NB4 (cell line): ENCODE measurements around the gene IL23R.
"Not testable (repeated sequence)": the region's sequence is repeated elsewhere in the genome, so short reads cannot be mapped to it uniquely, and the experiment has no call there.

Source experiments
- DNase-seq: peaks from one replicate; pipeline ENCODE4 v3.0.0; 2010; ENCODE audit warnings: low read depth
- H3K4me3 ChIP-seq: one replicate; pipeline ENCODE4 v1.5.1; 2011; ENCODE audit warnings: mild to moderate bottlenecking, low read depth, low read length, moderate library complexity
- CTCF ChIP-seq: IDR thresholded peaks from one replicate; pipeline ENCODE4 v1.5.1; 2012; ENCODE audit warnings: low read depth, low read length
- MAX ChIP-seq: IDR thresholded peaks from 2 replicates; pipeline ENCODE4 v1.6.1; 2011; ENCODE audit warnings: low read depth, low read length
- MYC ChIP-seq: IDR thresholded peaks from 2 replicates; pipeline ENCODE4 v1.6.1; 2011; ENCODE audit warnings: low read depth, low read length
- POLR2A ChIP-seq: IDR thresholded peaks from 2 replicates; pipeline ENCODE4 v1.6.1; 2011; ENCODE audit warnings: mild to moderate bottlenecking; ENCODE audit not compliant: insufficient read length; ENCODE audit errors: extremely low read depth

The IL23R gene

GRCh38 chr1:67135354-67135753 is 30.9 kb upstream of the IL23R start:
- H3K4me3 ChIP-seq, result no peak overlapping the region
- no peak for TF ChIP-seq POLR2A
- peak; percentile 65 for DNase-seq

- TF ChIP-seq MYC, result no peak
- no peak for TF ChIP-seq MAX
- no peak for TF ChIP-seq CTCF
- TF ChIP-seq POLR2A, result no peak
- DNase-seq, result no peak
- no peak overlapping the region for H3K4me3 ChIP-seq
Observed at GRCh38 chr1:67137307-67137753, 28.9 kb upstream of the IL23R start.

- TF ChIP-seq MAX (no peak), CTCF (no peak)
- DNase-seq, result no peak
- H3K4me3 ChIP-seq, result no peak overlapping the region
Observed at GRCh38 chr1:67138813-67139499, 27.3 kb upstream of the IL23R start.

- H3K4me3 ChIP-seq, result no peak overlapping the region
- DNase-seq, result no peak
- no peak for TF ChIP-seq MAX
- TF ChIP-seq CTCF, result no peak
- no peak for TF ChIP-seq POLR2A
- no peak for TF ChIP-seq MYC
Observed at GRCh38 chr1:67140460-67140859, 25.8 kb upstream of the IL23R start.

GRCh38 chr1:67141832-67142231 is 24.4 kb upstream of the IL23R start:
- H3K4me3 ChIP-seq, DNase-seq: not testable (repeated sequence)

GRCh38 chr1:67142931-67143330 is 23.3 kb upstream of the IL23R start:
- no peak overlapping the region for H3K4me3 ChIP-seq
- TF ChIP-seq MAX (no peak), POLR2A (no peak), MYC (no peak), CTCF (no peak)
- no peak for DNase-seq

GRCh38 chr1:67143966-67144365 is 22.3 kb upstream of the IL23R start:
- DNase-seq, result no peak
- TF ChIP-seq POLR2A (no peak), MAX (no peak), MYC (no peak), CTCF (no peak)

More at GRCh38 chr1:67143966-67144365, 22.3 kb upstream of the IL23R start:
- no peak overlapping the region for H3K4me3 ChIP-seq
